SU-DHL-6 (cell line): ENCODE data around the gene ALS2CL.

Source experiments
- CTCF ChIP-seq: fragments of 200-600 bp; sonication (generic); IDR thresholded peaks from one replicate; pipeline ENCODE4 v1.5.1; 2017; ENCODE audit warnings: antibody characterized with exemption, mild to moderate bottlenecking, low read length, moderate library complexity; ENCODE audit not compliant: insufficient read depth, poor library complexity, severe bottlenecking
- EZH2phosphoT487 ChIP-seq: fragments of 200-600 bp; sonication (generic), shearing (Covaris generic); conservative IDR thresholded peaks from 2 replicates; pipeline ENCODE4 v1.6.1; 2018; ENCODE audit warnings: mild to moderate bottlenecking, antibody characterized with exemption, low read length, moderate library complexity, mixed read lengths

- TF ChIP-seq CTCF (no peak), EZH2phosphoT487 (no peak)
Measured at GRCh38 chr3:46742992-46743585, 49.6 kb upstream of the ALS2CL start.
